K562 (cell line): ENCODE measurements around the gene RPP14. TPM values are rescaled to one million over a fixed set of nuclear protein-coding genes. Genes with fewer than 3 reads are reported as not detected.

ENCODE experiments used
- ATAC-seq: fragments of 200-7000 bp; cut with Tn5 transposase; 3 replicates; pipeline ENCODE4 v1.9.1; 2020; ENCODE audit warnings: moderate library complexity
- BruUV-seq: library from RNA; stranded (reverse); fragments of 400-500 nt; replicated peaks from 2 replicates; lab custom pipeline; 2021; lab: Mats Ljungman, UMichigan
- CTCF ChIA-PET: fragments of 300-600 bp; formaldehyde crosslinking; extraction: SDS; loops from one replicate; lab custom pipeline; 2021; ENCODE audit warnings: low intra/inter-chr PET ratio; lab: Yijun Ruan, JAX
- POLR2A ChIA-PET: fragments of 300-600, 350-650 bp; sonication (Branson Sonifier 250); formaldehyde crosslinking; extraction: SDS; loops from one replicate; lab custom pipeline; 2021; ENCODE audit warnings: antibody characterized with exemption, inconsistent platforms; lab: Yijun Ruan, JAX
- DNase-seq, 4 experiments: peaks; one replicate each; pipeline versions ENCODE4 v3.0.0 to v3.0.0-alpha.2; 2011 to 2018; ENCODE audit warnings: low spot score in 3 of 4, mixed read lengths in 3 of 4; ENCODE audit errors: extremely low read depth in 1 of 4
- FAIRE-seq: peaks from 2 replicates; lab custom pipeline; 2011; peaks lifted over from hg19 to GRCh38; lab: Jason Lieb, UNC
- H2AFZ ChIP-seq: 2 replicates; pipeline ENCODE4 v1.6.0; 2011; ENCODE audit warnings: low read depth, low read length, control low read depth, inconsistent platforms
- H3K27ac ChIP-seq: fragments of 200-600 bp; 3 replicates; pipeline ENCODE4 v1.8.0; 2011; ENCODE audit warnings: low read depth, mild to moderate bottlenecking, control low read depth, inconsistent platforms, low read length, moderate library complexity, mixed read lengths; ENCODE audit errors: extremely low read depth
- H3K27me3 ChIP-seq, 2 experiments: fragments of 300-600 bp in 1 of 2; 2 replicates in 1 of 2; 3 replicates in 1 of 2; pipeline versions ENCODE4 v1.6.0 to v1.8.0; 2011; ENCODE audit warnings: inconsistent platforms in 2 of 2, low read length in 2 of 2, mild to moderate bottlenecking in 1 of 2, mixed read lengths in 1 of 2, moderate library complexity in 1 of 2; ENCODE audit not compliant: control insufficient read depth in 2 of 2, insufficient read depth in 2 of 2
- H3K36me3 ChIP-seq: fragments of 300-600 bp; 3 replicates; pipeline ENCODE4 v1.8.0; 2011; ENCODE audit warnings: mild to moderate bottlenecking, low read length, inconsistent platforms; ENCODE audit not compliant: control insufficient read depth, insufficient read depth
- H3K4me1 ChIP-seq, 2 experiments: fragments of 200-600 bp in 1 of 2; replicated peaks in 1 of 2; 2 replicates in 1 of 2; 3 replicates in 1 of 2; pipeline versions ENCODE4 v1.5.1 to v1.8.0; 2011; ENCODE audit warnings: inconsistent platforms in 2 of 2, low read length in 2 of 2, mild to moderate bottlenecking in 1 of 2, mixed read lengths in 1 of 2, moderate library complexity in 1 of 2; ENCODE audit not compliant: control insufficient read depth in 2 of 2, insufficient read depth in 2 of 2
- H3K4me2 ChIP-seq: 2 replicates; pipeline ENCODE4 v1.6.1; 2011; ENCODE audit warnings: low read length, control low read depth, inconsistent platforms, mixed read lengths; ENCODE audit not compliant: insufficient read depth
- H3K4me3 ChIP-seq: fragments of 200-600 bp; sonication (generic), shearing (Covaris generic); 2 replicates; pipeline ENCODE4 v1.5.1; 2016; ENCODE audit warnings: control low read depth, inconsistent platforms
- H3K79me2 ChIP-seq: fragments of 200-600 bp; 3 replicates; pipeline ENCODE4 v1.8.0; 2011; ENCODE audit warnings: low read length, inconsistent platforms; ENCODE audit not compliant: control insufficient read depth, insufficient read depth
- H3K9ac ChIP-seq, 2 experiments: 2 replicates each; pipeline versions ENCODE4 v1.6.0 to v1.6.1; 2011; ENCODE audit warnings: low read depth in 2 of 2, low read length in 2 of 2, control low read depth in 1 of 2, inconsistent platforms in 1 of 2, mild to moderate bottlenecking in 1 of 2, mixed read lengths in 1 of 2; ENCODE audit not compliant: insufficient read depth in 1 of 2
- H3K9me1 ChIP-seq: one replicate; pipeline ENCODE4 v1.6.0; 2011; ENCODE audit warnings: inconsistent platforms, mild to moderate bottlenecking, low read length, moderate library complexity; ENCODE audit not compliant: control insufficient read depth, insufficient read depth
- H3K9me3 ChIP-seq: replicated peaks from 2 replicates; pipeline ENCODE4 v1.5.1; 2011; ENCODE audit warnings: low read depth, low read length, inconsistent platforms; ENCODE audit not compliant: control insufficient read depth, insufficient read depth
- H4K20me1 ChIP-seq: replicated peaks from 2 replicates; pipeline ENCODE4 v1.6.1; 2011; ENCODE audit warnings: low read length, inconsistent platforms, mixed read lengths; ENCODE audit not compliant: control insufficient read depth, insufficient read depth
- CBFA2T2 ChIP-seq: fragments of 450-650 bp; conservative IDR thresholded peaks from 2 replicates; pipeline ENCODE4 v1.6.1; 2017; ENCODE audit warnings: mild to moderate bottlenecking
- CEBPG ChIP-seq, 3 experiments: fragments of 200-800 bp in 1 of 3; sonication (Bioruptor generic) in 1 of 3; sonication (generic) in 1 of 3; formaldehyde crosslinking in 1 of 3; IDR thresholded peaks in 2 of 3; conservative IDR thresholded peaks in 1 of 3; 2 replicates each; pipeline versions ENCODE4 v1.6.1 to v1.8.0; 2016 to 2022; ENCODE audit warnings: missing compliant biosample characterization in 2 of 3, missing genetic modification characterization in 2 of 3, mild to moderate bottlenecking in 1 of 3, missing genetic modification reagents in 1 of 3
- CSDE1 ChIP-seq, 2 experiments: fragments of 450-650 bp; IDR thresholded peaks; 2 replicates each; pipeline ENCODE4 v1.6.1; 2016; ENCODE audit warnings: mild to moderate bottlenecking in 1 of 2
- FOXK1 ChIP-seq: sonication (generic); formaldehyde crosslinking; IDR thresholded peaks from 2 replicates; pipeline ENCODE4 v1.8.0; 2022; ENCODE audit warnings: missing genetic modification reagents, mild to moderate bottlenecking, borderline replicate concordance
- HCFC1 ChIP-seq: IDR thresholded peaks from 2 replicates; pipeline ENCODE4 v1.6.1; 2012; ENCODE audit warnings: low read depth, low read length, improper control_type of control experiment
- HLTF ChIP-seq: fragments of 450-650 bp; IDR thresholded peaks from 2 replicates; pipeline ENCODE4 v1.6.1; 2016
- MYC ChIP-seq, 2 experiments: fragments of 250-450 bp in 1 of 2; sonication (Bioruptor Pico) in 1 of 2; IDR thresholded peaks; 2 replicates each; pipeline versions ENCODE4 v1.5.1 to v1.6.1; 2012 to 2021; ENCODE audit warnings: low read depth in 2 of 2, borderline replicate concordance in 1 of 2, improper control_type of control experiment in 1 of 2, low read length in 1 of 2, mild to moderate bottlenecking in 1 of 2, moderate library complexity in 1 of 2
- NFYB ChIP-seq: IDR thresholded peaks from 2 replicates; pipeline ENCODE4 v1.6.1; 2011; ENCODE audit warnings: mild to moderate bottlenecking, moderate library complexity; ENCODE audit not compliant: insufficient read length; ENCODE audit errors: extremely low read depth
- RCOR1 ChIP-seq, 2 experiments: IDR thresholded peaks; 2 replicates each; pipeline ENCODE4 v1.6.1; 2012; ENCODE audit warnings: low read depth in 2 of 2, low read length in 2 of 2, borderline replicate concordance in 1 of 2, improper control_type of control experiment in 1 of 2
- SPI1 ChIP-seq: IDR thresholded peaks from 2 replicates; pipeline ENCODE4 v1.6.1; 2011; ENCODE audit warnings: low read depth, low read length, control low read depth, borderline replicate concordance
- SREBF1 ChIP-seq: fragments of 150-350 bp; IDR thresholded peaks from 2 replicates; pipeline ENCODE4 v1.6.1; 2014; ENCODE audit warnings: antibody characterized with exemption, low read depth, low read length, borderline replicate concordance
- STAG1 ChIP-seq: sonication (generic); formaldehyde crosslinking; IDR thresholded peaks from 2 replicates; pipeline ENCODE4 v1.5.0; 2020; ENCODE audit warnings: missing genetic modification reagents, borderline replicate concordance
- ZBTB8A ChIP-seq: fragments of 450-650 bp; IDR thresholded peaks from 2 replicates; pipeline ENCODE4 v1.6.1; 2018; ENCODE audit warnings: mild to moderate bottlenecking, moderate library complexity; ENCODE audit not compliant: partially characterized antibody
- ZNF239 ChIP-seq: fragments of 250-450 bp; sonication (Bioruptor Pico); IDR thresholded peaks from 2 replicates; pipeline ENCODE4 v1.4.0; 2020; ENCODE audit warnings: mild to moderate bottlenecking
- ZNF444 ChIP-seq: fragments of 250-450 bp; sonication (Bioruptor Pico); IDR thresholded peaks from 2 replicates; pipeline ENCODE4 v1.4.0; 2020; ENCODE audit warnings: mild to moderate bottlenecking, moderate library complexity
- WGBS: fragments of 100-300 bp; shearing (Covaris generic); methylation state at CpG from one replicate; pipeline ENCODE4 v1.1.6; 2016; ENCODE audit warnings: low coverage, mixed read lengths; ENCODE audit not compliant: insufficient coverage; ENCODE audit errors: missing lambda C conversion rate; 5-methylcytosine and 5-hydroxymethylcytosine counted together
- in situ Hi-C: fragments of 300-500 bp; cut with MboI; formaldehyde crosslinking; loops from 4 replicates; pipeline ENCODE4 v1.15.0; 2018; ENCODE audit warnings: inconsistent platforms, mixed read lengths
- intact Hi-C: fragments of 100-400 bp; cut with micrococcal nuclease; formaldehyde crosslinking; loops from 2 replicates; pipeline ENCODE4 v1.14.2; 2022
- polyA plus RNA-seq, 8 experiments: library from polyadenylated mRNA; depleted of rRNA in 4 of 8; stranded (reverse) in 5 of 8; unstranded in 3 of 8; fragments of >200 nt; fragmentation: Nextera tagmentation in 2 of 8; fragmentation: Illumina TruSeq in 1 of 8; extraction: Ambion mirVana in 2 of 8; extraction: Trizol in 1 of 8; gene quantifications; 2 replicates each; pipeline versions ENCODE4 v1.2.1 to v1.2.3, GENCODE V29; 2011 to 2014; ENCODE audit warnings: inconsistent platforms in 1 of 8, missing spikeins in 1 of 8
- total RNA-seq, 7 experiments: library from RNA; depleted of rRNA in 6 of 7; stranded (reverse); fragments of >200 nt in 6 of 7; fragmentation: Illumina TruSeq in 2 of 7; extraction: Trizol in 2 of 7; gene quantifications; 2 replicates each; pipeline versions ENCODE4 v1.2.1 to v1.2.3, GENCODE V29; 2011 to 2021; ENCODE audit warnings: low replicate concordance in 1 of 7
- TF ChIP-seq, protein P1 (sequence below): sonication (generic); formaldehyde crosslinking; IDR thresholded peaks from 2 replicates; pipeline ENCODE4 v1.8.0; 2022; ENCODE audit warnings: mild to moderate bottlenecking, low read depth, missing genetic modification reagents
- TF ChIP-seq, protein P2 (sequence below): sonication (generic); formaldehyde crosslinking; IDR thresholded peaks from 2 replicates; pipeline ENCODE4 v1.8.0; 2022; ENCODE audit warnings: missing genetic modification reagents, mild to moderate bottlenecking, borderline replicate concordance
- TF ChIP-seq, protein P3 (sequence below): sonication (generic); formaldehyde crosslinking; IDR thresholded peaks from 2 replicates; pipeline ENCODE4 v1.8.1; 2023; ENCODE audit warnings: mild to moderate bottlenecking, missing genetic modification reagents, moderate library complexity

Gene RPP14
- total and polyA plus RNA-seq, 9 of the 15 experiments (the other 6 are each of a cell fraction or from before 2014, with no cell fraction given) = 13.5 to 20.8 (median 15.4) TPM

DNA sequence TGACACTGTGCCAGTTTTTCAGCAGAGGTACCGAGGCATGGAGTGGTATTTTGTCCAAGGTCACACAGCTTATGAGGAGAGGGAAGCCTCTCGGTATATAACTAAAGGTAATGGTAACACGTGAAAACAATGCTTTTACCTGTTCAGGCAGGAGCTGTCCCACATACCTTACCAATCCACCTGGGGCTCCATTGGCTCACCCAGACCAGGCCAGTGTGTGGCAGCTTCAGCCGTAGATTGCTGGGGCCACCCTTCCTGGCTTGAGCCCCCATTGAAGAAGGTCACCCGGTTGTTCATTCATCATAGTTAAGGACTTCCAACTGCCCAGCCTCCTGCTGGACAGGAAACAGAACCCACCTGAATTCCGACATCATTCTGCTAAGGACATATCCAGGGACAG lies 9.2 kb upstream of the RPP14 start:
- Histone ChIP-seq H3K9me3 (peaks cover 5% of the 10 kb centered on the region; the same call in 1 of the 2 replicates), H3K79me2 (no peaks in the 10 kb centered on the region), H3K36me3 (no peaks in the 10 kb centered on the region), H3K4me3 (no peak overlapping the region), H3K27ac (no peak overlapping the region), H3K4me1 (no peaks in the 10 kb centered on the region), H3K4me2 (no peak overlapping the region), H3K9me1 (no peaks in the 10 kb centered on the region), H3K9ac (no peak overlapping the region), H4K20me1 (no peaks in the 10 kb centered on the region), H3K27me3 (peaks cover 0 to 21% of the 10 kb centered on the region in 2 experiments; a peak in 2 of 5 replicates), H2AFZ (no peak overlapping the region)
- ChIA-PET CTCF (no interaction called here), POLR2A (no interaction called here)
- 9% methylated on average over 6 of the region's 6 CpGs for WGBS
- in situ Hi-C loops = no loop called here
- DNase-seq (no peak), FAIRE-seq (no peak), ATAC-seq (no peak)
- intact Hi-C loops = loop anchor here (1.0 to 5.0 kb wide), 2 partner anchors 60 to 120 kb away; partner anchors contain the start of gene ABHD6
- no TSS peak for BruUV-seq
- TF ChIP-seq RCOR1 (IDR thresholded peaks at IDR 0.05; ENCODE audit: borderline replicate concordance in 1 of 2, low read depth in 2 of 2, low read length in 2 of 2) (no peak), CBFA2T2 (no peak), SREBF1 (no peak), ZBTB8A (no peak), CEBPG (CRISPR knock-in tag; IDR thresholded peaks at IDR 0.05) (no peak), CEBPG (tag; conservative IDR thresholded peaks at IDR 0.05 in 1 of 2, IDR thresholded peaks at IDR 0.05 in 1 of 2) (no peak), NFYB (no peak), ZNF444 (CRISPR knock-in tag) (no peak), STAG1 (CRISPR knock-in tag) (no peak), MYC (IDR thresholded peaks at IDR 0.05; ENCODE audit: low read depth, low read length) (no peak), MYC (CRISPR knock-in tag; IDR thresholded peaks at IDR 0.05; ENCODE audit: borderline replicate concordance, low read depth) (no peak), FOXK1 (no peak), SPI1 (no peak), CSDE1 (IDR thresholded peaks at IDR 0.05) (no peak), HCFC1 (no peak), HLTF (no peak), ZNF239 (CRISPR knock-in tag) (no peak)
- TF ChIP-seq, protein P1, sequence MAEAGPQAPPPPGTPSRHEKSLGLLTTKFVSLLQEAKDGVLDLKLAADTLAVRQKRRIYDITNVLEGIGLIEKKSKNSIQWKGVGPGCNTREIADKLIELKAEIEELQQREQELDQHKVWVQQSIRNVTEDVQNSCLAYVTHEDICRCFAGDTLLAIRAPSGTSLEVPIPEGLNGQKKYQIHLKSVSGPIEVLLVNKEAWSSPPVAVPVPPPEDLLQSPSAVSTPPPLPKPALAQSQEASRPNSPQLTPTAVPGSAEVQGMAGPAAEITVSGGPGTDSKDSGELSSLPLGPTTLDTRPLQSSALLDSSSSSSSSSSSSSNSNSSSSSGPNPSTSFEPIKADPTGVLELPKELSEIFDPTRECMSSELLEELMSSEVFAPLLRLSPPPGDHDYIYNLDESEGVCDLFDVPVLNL (CRISPR knock-in tag) = no peak
- TF ChIP-seq, protein P2, sequence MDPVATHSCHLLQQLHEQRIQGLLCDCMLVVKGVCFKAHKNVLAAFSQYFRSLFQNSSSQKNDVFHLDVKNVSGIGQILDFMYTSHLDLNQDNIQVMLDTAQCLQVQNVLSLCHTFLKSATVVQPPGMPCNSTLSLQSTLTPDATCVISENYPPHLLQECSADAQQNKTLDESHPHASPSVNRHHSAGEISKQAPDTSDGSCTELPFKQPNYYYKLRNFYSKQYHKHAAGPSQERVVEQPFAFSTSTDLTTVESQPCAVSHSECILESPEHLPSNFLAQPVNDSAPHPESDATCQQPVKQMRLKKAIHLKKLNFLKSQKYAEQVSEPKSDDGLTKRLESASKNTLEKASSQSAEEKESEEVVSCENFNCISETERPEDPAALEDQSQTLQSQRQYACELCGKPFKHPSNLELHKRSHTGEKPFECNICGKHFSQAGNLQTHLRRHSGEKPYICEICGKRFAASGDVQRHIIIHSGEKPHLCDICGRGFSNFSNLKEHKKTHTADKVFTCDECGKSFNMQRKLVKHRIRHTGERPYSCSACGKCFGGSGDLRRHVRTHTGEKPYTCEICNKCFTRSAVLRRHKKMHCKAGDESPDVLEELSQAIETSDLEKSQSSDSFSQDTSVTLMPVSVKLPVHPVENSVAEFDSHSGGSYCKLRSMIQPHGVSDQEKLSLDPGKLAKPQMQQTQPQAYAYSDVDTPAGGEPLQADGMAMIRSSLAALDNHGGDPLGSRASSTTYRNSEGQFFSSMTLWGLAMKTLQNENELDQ (CRISPR knock-in tag) = no peak
- TF ChIP-seq, protein P3, sequence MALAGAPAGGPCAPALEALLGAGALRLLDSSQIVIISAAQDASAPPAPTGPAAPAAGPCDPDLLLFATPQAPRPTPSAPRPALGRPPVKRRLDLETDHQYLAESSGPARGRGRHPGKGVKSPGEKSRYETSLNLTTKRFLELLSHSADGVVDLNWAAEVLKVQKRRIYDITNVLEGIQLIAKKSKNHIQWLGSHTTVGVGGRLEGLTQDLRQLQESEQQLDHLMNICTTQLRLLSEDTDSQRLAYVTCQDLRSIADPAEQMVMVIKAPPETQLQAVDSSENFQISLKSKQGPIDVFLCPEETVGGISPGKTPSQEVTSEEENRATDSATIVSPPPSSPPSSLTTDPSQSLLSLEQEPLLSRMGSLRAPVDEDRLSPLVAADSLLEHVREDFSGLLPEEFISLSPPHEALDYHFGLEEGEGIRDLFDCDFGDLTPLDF (CRISPR knock-in tag) = no peak
